GM12892 (cell line): Measurements from ENCODE around the gene NAGS.
"Not testable (repeated sequence)": the region's sequence is repeated elsewhere in the genome, so short reads cannot be mapped to it uniquely, and the experiment has no call there.

Experiments
- DNase-seq: peaks from one replicate; pipeline ENCODE4 v3.0.0; 2011; ENCODE audit not compliant: insufficient read length
- FAIRE-seq: peaks from 2 replicates; lab custom pipeline; 2011; peaks lifted over from hg19 to GRCh38; lab: Jason Lieb, UNC
- POLR2A ChIP-seq: IDR thresholded peaks from 2 replicates; pipeline ENCODE4 v1.6.1; 2011; ENCODE audit warnings: low read depth, low read length, control low read depth
- POLR2AphosphoS5 ChIP-seq: IDR thresholded peaks from 2 replicates; pipeline ENCODE4 v1.6.1; 2011; ENCODE audit warnings: low read depth, low read length, control low read depth
- TAF1 ChIP-seq: IDR thresholded peaks from 2 replicates; pipeline ENCODE4 v1.6.1; 2011; ENCODE audit warnings: low read depth, mild to moderate bottlenecking, control low read depth, low read length, borderline replicate concordance

The NAGS gene

DNA sequence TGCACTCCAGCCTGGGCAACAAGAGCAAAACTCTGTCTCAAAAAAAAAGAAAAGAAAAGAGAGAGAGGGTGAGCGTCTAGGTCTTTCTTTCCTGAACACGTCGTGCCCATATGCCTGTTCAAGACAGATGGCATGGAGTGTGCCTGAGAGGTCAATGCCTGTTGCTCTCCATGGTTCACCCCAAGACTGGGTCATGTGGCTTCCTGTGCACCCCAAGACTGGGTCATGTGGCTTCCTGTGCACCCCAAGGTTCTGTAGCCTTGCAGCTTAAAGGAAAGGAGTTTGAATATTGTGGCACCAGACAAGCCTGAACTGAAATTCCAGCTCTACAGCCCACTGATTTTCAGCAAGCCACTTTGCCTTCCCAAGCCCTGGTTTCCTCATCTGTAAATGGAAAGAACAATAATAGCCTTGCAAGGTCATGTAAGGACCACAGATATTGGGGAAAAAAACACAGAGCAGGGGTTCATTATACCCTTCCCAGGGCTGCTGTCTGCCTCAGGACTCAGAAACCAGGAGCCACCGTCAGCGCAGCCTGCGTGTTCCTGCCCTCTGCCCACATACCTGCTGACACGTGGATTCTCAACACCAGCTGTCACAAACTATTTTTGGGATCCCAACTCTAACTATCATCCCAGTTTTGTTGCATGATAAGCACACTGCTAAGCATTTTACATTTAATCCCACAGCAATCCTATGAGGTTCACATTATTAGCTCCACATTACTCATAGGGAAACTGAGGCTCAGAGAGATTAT, 18.0 kb upstream of the NAGS start:
- FAIRE-seq: no peak
- DNase-seq: no peak
- TF ChIP-seq TAF1 (no peak), POLR2A (no peak), POLR2AphosphoS5 (no peak)

DNA sequence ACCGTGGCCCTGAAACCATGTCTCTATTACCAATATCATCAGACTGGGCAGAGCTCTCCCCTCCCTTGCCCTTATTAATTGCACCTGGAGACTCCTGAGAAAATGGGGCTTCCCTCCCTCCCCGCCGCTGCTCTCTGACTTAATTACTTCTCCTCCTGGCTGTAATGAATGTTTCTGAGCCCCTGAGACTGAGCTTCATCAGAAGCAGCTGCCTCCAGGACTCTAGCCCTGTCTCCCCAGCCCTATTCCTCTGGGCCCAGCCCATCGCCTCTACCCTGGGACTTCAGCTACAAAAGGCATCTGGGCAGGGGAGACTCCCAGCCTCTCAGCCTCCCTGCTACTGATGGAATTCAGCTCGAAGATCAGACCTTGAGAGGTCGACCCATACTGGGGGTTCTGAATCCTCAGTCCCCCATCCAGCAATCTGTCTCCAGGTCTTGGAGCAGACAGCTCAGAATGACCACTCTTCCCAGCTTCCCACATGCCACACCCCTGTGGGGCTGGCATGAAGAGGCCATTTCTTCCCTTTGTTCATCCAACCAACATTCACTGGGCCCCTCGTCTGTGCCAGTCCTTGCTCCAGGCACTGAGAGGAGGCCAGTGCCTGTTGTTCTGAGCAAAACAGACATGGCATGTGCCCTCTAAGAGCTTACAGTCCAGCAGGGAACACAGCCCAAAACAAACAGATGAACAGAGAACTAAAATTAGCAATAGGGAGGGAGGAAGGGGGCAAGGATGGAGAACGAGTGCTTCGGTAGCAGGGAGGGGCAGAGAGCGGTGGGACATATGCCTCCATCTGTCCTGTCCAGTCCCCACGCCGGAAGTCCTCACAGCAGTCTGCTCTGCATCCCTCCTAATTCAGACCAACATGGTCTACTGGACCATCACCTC, 17.0 kb upstream of the NAGS start:
- FAIRE-seq: no peak
- no peak for TF ChIP-seq POLR2AphosphoS5
- TF ChIP-seq POLR2A: no peak
- no peak for TF ChIP-seq TAF1
- DNase-seq: no peak

- TF ChIP-seq POLR2A: no peak
- no peak for TF ChIP-seq POLR2AphosphoS5
- no peak for TF ChIP-seq TAF1
- DNase-seq (no peak), FAIRE-seq (no peak)
These were observed 16.1 kb upstream of the NAGS start for GRCh38 chr17:43988301-43988700.

GRCh38 chr17:43992641-43993040, 11.8 kb upstream of the NAGS start:
- TF ChIP-seq TAF1 (no peak), POLR2A (no peak), POLR2AphosphoS5 (no peak)
- no peak for DNase-seq
- no peak for FAIRE-seq

- FAIRE-seq: peak; percentile 88
- DNase-seq: peak; percentile 58
These were observed 9.9 kb upstream of the NAGS start for GRCh38 chr17:43994272-43995149.

GRCh38 chr17:43995150-43995471, 9.3 kb upstream of the NAGS start:
- FAIRE-seq (no peak), DNase-seq (no peak)
- TF ChIP-seq POLR2A (no peak), TAF1 (no peak), POLR2AphosphoS5 (no peak)

More at GRCh38 chr17:43994272-43995149, 9.9 kb upstream of the NAGS start:
- no peak for TF ChIP-seq TAF1
- no peak for TF ChIP-seq POLR2A
- no peak for TF ChIP-seq POLR2AphosphoS5

- not testable (repeated sequence) for DNase-seq, FAIRE-seq
These were observed 7.2 kb upstream of the NAGS start for GRCh38 chr17:43997180-43997579.

DNA sequence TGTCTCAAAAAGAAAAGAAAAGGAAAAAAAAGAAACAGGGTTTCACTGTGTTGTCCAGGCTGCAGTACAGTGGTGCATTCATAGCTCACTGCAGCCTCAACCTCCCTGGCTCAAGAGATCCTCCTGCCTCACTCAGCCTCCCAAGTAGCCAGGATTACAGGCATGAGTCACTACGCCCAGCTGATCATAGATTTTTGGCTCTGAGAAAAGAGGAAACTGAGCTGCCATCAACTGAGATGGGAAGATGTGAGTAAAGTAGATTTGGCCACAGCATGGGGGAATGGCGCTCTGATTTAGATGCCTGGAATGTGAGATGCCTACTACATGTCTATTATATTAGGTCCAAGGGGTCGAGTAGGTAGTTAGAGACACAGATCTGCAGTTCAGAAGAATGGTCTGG, 5.9 kb upstream of the NAGS start:
- FAIRE-seq: no peak
- TF ChIP-seq POLR2A: no peak
- no peak for TF ChIP-seq POLR2AphosphoS5
- TF ChIP-seq TAF1: no peak
- DNase-seq: no peak

- DNase-seq (no peak), FAIRE-seq (no peak)
- TF ChIP-seq POLR2A (no peak), TAF1 (no peak), POLR2AphosphoS5 (no peak)
These were observed 5.4 kb upstream of the NAGS start for GRCh38 chr17:43999024-43999423.

DNA sequence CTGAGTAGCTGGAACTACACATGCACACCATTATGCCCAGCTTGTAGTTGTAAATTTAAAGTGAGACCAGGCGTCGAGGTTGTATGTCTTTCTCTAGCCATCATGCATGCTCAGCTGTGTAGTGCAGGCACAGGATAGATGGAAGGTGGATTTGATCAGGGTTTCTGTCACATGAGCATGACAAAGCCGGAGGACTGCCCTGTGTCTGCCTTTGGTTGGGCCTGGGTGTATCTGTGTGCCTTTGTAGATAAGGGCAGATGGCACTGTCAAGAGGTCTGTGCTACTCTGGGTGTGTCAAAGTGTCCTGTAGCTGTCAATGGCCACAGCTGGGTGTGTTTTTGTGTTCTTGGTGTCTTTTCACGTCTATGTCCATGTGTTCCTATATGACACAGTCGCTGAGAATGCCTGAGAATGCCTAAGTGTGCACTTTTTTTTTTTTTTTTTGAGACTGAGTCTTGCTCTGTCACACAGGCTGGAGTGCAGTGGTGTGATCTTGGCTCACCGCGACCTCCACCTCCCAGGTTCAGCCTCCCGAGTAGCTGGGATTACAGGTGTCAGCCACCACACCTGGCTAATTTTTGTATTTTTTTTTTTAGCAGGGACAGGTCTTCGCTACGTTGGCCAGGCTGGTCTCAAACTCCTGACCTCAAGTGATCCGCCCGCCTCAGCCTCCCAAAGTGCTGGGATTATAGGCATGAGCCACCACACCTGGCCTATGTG, 4.1 kb upstream of the NAGS start:
- no peak for DNase-seq
- no peak for FAIRE-seq
- no peak for TF ChIP-seq POLR2A
